HAP-1 (cell line): ENCODE results near the gene MAP3K5.
"Not testable (repeated sequence)": the region's sequence is repeated elsewhere in the genome, so short reads cannot be mapped to it uniquely, and the experiment has no call there.

Source experiments
- DNase-seq, 2 experiments: peaks; one replicate each; pipeline ENCODE4 v3.0.0-alpha.2; 2016 to 2020; ENCODE audit warnings: low spot score in 2 of 2
- H3K27me3 ChIP-seq: fragments of 250-450 bp; sonication (Bioruptor Pico); 2 replicates; pipeline ENCODE4 v1.5.1; 2020; ENCODE audit warnings: low read depth, mild to moderate bottlenecking, moderate library complexity
- H3K36me3 ChIP-seq: fragments of 250-450 bp; sonication (Bioruptor Pico); replicated peaks from 2 replicates; pipeline ENCODE4 v1.5.1; 2020; ENCODE audit warnings: mild to moderate bottlenecking
- H3K4me1 ChIP-seq: fragments of 250-450 bp; sonication (Bioruptor Pico); 2 replicates; pipeline ENCODE4 v1.5.1; 2020; ENCODE audit warnings: mild to moderate bottlenecking
- H3K4me3 ChIP-seq: fragments of 250-450 bp; sonication (Bioruptor Pico); 2 replicates; pipeline ENCODE4 v1.5.1; 2020; ENCODE audit warnings: mild to moderate bottlenecking, moderate library complexity
- H3K9me3 ChIP-seq: fragments of 250-450 bp; sonication (Bioruptor Pico); 2 replicates; pipeline ENCODE4 v1.5.1; 2020; ENCODE audit warnings: mild to moderate bottlenecking, moderate library complexity
- in situ Hi-C: fragments of 300-500 bp; cut with MboI; formaldehyde crosslinking; loops from 3 replicates; pipeline ENCODE4 v1.14.3; 2020; ENCODE audit warnings: low sequenced_read_pairs, inconsistent platforms, mixed read lengths

Gene MAP3K5

DNA sequence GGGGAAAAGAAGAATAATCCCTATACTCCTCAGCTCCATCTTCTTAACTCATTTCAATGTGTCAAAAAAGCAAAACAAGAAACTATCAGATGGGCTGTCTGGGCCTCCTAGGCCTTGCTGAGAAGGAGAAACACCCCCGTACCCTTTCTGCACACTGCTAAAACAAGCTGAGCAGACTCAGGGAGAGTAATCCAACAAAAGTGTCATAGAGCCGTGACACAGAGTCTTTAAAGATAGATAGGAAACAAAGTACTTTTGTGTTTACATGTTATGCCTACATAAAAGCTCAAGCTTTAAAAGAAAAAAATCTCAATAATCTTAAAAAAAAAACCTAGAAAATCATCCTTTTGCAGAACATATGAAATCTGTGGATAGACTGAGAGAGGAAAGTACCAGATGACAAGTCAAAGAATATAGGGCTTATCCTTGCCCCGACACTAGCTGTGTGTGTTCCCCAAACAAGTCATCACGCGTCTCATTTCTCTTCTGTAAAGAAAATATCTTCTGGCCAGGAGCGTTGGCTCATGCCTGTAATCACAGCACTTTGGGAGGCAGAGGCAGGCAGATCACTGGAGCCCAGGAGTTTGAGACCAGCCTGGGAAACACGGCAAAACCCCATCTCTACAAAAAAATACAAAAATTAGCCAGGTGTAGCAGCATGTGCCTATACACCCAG is 81.3 kb downstream of the MAP3K5 start:
- Histone ChIP-seq H3K27me3 (no peaks in the 10 kb centered on the region), H3K36me3 (no peaks in the 10 kb centered on the region; the same call in 1 of the 2 replicates), H3K4me1 (peaks cover 3% of the 10 kb centered on the region), H3K9me3 (no peaks in the 10 kb centered on the region), H3K4me3 (no peak overlapping the region)
- no peak for DNase-seq
- in situ Hi-C loops: no loop called here

DNA sequence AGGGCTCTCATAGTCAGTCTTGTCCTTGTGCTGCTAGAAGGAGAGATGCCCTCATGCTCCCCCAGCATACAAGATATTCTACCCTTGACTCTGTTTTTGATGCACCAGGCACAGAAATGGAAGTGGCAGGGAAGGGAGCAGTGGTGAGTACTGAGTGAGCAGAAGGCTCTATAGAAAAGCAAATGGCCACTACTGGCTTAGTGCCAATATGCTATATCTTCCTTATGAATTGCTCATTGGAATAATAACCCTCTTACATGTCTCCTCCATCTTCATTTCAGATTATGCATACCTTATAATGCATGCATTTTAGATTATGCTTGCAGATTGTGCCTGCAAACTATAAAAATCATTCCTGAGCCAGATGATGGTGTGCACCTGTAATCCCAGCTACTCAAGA is 82.8 kb downstream of the MAP3K5 start:
- no peaks in the 10 kb centered on the region for H3K9me3 ChIP-seq

DNA sequence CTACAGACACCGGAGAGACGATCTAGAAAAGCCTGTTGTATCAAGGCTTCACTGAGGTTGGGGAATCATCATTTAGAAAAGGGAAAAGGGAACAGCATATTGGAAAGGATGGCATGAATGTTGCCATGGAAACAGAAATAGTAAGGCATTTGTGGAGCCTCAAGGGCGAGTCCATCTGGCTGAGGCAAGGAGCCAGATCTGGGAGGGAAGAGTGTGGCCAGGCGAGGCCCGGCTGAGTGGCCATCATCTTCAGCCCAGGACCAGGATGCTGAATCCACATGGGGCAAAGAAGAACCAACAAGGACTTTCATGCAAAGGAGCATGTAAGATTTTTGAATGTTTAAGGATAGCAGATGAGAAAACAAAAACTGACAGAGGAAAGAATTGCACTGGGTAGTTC is 85.8 kb downstream of the MAP3K5 start:
- H3K36me3 ChIP-seq: no peaks in the 10 kb centered on the region
- no peaks in the 10 kb centered on the region for H3K27me3 ChIP-seq
- no peaks in the 10 kb centered on the region for H3K4me1 ChIP-seq
- no peak for DNase-seq
- H3K9me3 ChIP-seq: no peaks in the 10 kb centered on the region
- H3K4me3 ChIP-seq: no peak overlapping the region
- in situ Hi-C loops: no loop called here

More for the DNA sequence above, 82.8 kb downstream of the MAP3K5 start:
- peaks cover 3% of the 10 kb centered on the region for H3K4me1 ChIP-seq
- no peak for DNase-seq
- no peaks in the 10 kb centered on the region; the same call in 1 of the 2 replicates for H3K36me3 ChIP-seq
- H3K4me3 ChIP-seq: no peak overlapping the region
- in situ Hi-C loops: no loop called here
- H3K27me3 ChIP-seq: no peaks in the 10 kb centered on the region

DNA sequence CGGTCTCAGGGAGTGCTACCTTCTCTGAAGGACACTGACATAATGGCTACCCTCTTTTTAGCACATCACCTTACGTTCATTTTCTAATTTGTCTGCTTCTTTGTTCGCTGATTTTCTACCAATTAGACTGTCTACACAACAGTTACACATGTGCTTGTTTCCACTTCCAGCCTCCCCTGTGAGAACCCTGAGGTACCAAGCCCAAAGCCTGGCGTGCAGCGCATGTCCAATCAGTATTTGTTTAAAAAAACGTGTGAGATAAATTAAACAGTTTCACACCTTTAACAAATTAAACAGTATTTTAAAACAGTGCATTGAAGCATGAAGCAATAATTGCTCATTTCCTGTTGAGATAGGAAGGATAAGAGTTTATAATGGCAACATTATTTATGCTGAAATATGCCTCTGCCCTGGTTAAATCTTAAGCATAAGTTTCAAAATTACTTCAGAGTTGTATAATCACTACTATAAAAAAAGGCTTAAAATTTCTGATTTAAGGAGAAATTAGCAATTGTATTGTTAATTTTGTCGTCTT is 88.9 kb downstream of the MAP3K5 start:
- no peak for DNase-seq
- H3K4me3 ChIP-seq: no peak overlapping the region
- no peaks in the 10 kb centered on the region for H3K27me3 ChIP-seq
- no peaks in the 10 kb centered on the region for H3K4me1 ChIP-seq
- in situ Hi-C loops: no loop called here
- H3K9me3 ChIP-seq: no peaks in the 10 kb centered on the region
- H3K36me3 ChIP-seq: no peaks in the 10 kb centered on the region

DNA sequence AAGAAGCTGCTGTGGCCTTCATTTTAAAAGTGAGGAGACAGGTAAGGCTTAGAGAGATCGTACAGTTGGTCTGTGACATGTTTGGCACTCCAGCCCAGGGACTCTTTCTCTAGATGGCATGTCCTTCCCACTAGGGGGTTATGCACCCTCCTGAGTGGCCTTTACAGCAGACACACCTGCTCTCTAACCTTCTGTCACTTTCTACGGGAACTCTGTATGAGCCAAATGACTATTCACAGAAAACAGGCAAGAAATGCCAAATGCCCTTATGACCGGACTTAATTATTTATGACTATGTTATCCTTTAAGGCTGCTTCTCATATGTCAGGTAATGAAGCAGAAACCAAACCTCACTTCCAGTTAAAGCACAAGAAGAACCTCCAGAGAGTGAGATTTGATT is 91.2 kb downstream of the MAP3K5 start:
- Histone ChIP-seq H3K4me3 (no peak overlapping the region), H3K36me3 (no peaks in the 10 kb centered on the region), H3K4me1 (peaks cover 6% of the 10 kb centered on the region), H3K9me3 (no peaks in the 10 kb centered on the region), H3K27me3 (no peaks in the 10 kb centered on the region)
- no peak for DNase-seq
- in situ Hi-C loops: no loop called here

DNA sequence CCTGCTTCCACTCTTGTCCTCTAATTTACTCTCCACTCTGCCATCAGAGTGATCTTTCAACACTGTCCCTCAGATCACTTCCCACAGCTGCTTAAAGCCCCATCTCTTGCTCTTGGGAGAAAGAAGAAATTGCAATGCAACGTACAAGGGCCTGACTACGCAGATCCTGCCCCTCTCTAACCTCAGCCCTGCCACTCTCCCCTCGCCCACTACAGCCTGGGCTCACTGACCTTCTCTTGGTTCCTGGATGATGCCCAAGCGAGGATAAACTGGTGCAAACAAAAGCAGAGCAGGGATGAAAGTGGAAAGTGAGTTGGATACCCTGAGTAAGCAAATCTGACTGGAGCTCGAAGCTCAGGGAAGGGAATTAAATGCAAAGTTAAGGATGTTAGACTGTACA is 92.9 kb downstream of the MAP3K5 start:
- in situ Hi-C loops: no loop called here
- Histone ChIP-seq H3K4me3 (no peak overlapping the region), H3K4me1 (peaks cover 13% of the 10 kb centered on the region), H3K9me3 (no peaks in the 10 kb centered on the region), H3K27me3 (no peaks in the 10 kb centered on the region), H3K36me3 (no peaks in the 10 kb centered on the region)
- DNase-seq: no peak

DNA sequence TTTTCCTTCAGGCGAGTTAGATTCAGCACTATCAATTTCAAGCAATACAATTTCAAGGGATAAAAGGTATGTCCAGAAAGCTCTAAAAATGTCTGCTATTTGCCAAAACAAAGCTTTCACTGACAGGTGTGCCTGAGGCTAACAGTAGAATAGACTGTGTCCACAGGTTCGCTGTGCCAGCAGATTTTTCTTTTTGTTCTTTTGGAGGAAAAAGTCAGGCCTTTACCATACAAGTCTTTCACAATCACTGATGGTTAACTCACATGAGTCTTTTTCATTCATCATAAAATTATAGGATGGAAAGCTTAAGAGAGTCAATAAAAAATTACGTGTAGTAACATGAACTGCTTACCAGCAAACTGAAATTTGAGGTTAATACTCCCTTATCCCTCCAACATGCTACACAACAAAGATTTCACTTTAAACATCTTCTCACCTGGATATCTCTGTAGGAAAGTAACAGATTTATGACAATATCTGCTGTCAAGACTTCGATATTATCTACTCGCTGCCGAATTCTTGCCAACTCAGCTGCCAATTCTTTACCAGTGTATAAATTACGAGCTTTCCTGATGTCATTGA is 95.4 kb downstream of the MAP3K5 start:
- H3K9me3 ChIP-seq: no peaks in the 10 kb centered on the region
- no peaks in the 10 kb centered on the region; the same call in 1 of the 2 replicates for H3K36me3 ChIP-seq
- H3K4me1 ChIP-seq: peaks cover 13% of the 10 kb centered on the region
- in situ Hi-C loops: no loop called here
- no peak for DNase-seq
- H3K27me3 ChIP-seq: no peaks in the 10 kb centered on the region
- H3K4me3 ChIP-seq: no peak overlapping the region

DNA sequence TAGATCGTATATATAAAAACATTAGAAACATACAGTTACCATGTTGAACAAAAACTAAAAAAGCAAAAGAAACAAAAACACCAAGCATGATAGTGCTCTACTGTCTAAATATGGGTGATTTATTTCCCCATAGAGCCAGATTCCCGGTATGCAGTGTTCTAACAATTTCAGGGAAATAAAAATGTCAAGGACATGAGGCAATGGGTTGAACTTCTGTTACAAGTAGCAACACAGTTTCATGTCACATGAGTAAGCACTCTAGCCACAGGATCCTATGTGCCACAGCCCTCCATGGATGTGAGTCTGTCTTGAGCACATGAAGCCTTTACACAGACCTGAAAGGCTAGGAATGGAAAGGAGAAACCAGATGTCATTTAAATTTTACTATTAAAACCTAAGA is 96.0 kb downstream of the MAP3K5 start:
- no peaks in the 10 kb centered on the region; the same call in 1 of the 2 replicates for H3K36me3 ChIP-seq
- H3K27me3 ChIP-seq: no peaks in the 10 kb centered on the region
- H3K4me1 ChIP-seq: peaks cover 13% of the 10 kb centered on the region
- no peaks in the 10 kb centered on the region for H3K9me3 ChIP-seq
- in situ Hi-C loops: no loop called here
- DNase-seq: no peak
- no peak overlapping the region for H3K4me3 ChIP-seq

DNA sequence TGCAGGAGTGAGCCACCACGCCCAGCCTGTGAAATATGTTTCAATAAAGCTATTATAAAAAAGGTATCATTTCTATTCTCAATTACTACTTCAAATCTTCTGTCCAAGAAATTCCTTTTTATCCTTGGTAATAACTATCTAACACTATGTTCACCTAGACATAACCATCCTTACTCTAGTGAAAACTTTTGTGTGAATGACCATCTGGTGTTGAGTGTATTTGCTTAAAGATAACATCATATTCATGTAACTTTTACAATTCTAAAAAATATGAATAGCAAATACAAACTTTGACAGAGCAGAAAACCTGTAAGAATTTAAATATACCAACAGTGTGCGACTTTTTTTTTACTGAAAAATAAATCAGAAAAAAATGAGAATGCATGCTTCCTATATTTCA is 96.9 kb downstream of the MAP3K5 start:
- H3K36me3 ChIP-seq: no peaks in the 10 kb centered on the region; the same call in 1 of the 2 replicates
- in situ Hi-C loops: no loop called here

DNA sequence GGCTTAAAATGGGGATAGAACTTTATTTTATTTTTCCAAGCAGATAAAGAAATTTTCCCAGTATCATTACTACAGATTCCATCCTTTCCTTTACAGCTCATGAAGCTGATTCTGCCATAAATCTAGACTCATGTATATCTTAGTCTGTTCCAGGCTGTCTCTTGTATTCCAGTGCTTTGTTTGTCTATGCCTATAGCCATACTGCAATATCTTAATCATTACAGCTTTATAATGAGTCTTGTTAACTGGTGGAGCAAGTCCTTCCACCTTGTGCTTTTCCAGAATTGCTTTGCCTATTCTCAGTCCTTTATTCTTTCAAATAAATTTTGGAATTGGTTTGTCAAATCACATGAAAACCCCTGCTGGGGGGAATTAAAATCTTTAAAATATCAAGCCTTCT is 99.2 kb downstream of the MAP3K5 start:
- Histone ChIP-seq H3K27me3 (no peaks in the 10 kb centered on the region), H3K4me1 (peaks cover 17% of the 10 kb centered on the region), H3K4me3 (no peak overlapping the region), H3K36me3 (no peaks in the 10 kb centered on the region; the same call in 1 of the 2 replicates), H3K9me3 (no peaks in the 10 kb centered on the region)
- in situ Hi-C loops: no loop called here
- no peak for DNase-seq

More for the DNA sequence above, 96.9 kb downstream of the MAP3K5 start:
- Histone ChIP-seq H3K9me3 (no peaks in the 10 kb centered on the region), H3K4me3 (no peak overlapping the region), H3K27me3 (no peaks in the 10 kb centered on the region), H3K4me1 (peaks cover 13% of the 10 kb centered on the region)
- no peak for DNase-seq

DNA sequence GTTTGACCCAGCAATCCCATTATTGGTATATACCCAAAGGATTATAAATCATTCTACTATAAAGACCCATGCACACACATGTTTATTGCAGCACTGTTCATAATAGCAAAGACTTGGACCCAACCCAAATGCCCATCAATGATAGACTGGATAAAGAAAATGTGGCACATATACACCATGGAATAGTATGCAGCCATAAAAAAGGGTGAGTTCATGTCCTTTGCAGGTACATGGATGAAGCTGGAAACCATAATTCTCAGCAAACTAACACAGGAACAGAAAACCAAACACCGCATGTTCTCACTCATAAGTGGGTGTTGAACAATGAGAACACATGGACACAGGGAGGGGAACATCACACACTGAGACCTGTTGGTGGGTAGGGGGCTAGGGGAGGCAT is 104.4 kb downstream of the MAP3K5 start:
- in situ Hi-C loops, H3K4me1 ChIP-seq, DNase-seq, H3K36me3 ChIP-seq, H3K4me3 ChIP-seq, H3K9me3 ChIP-seq, H3K27me3 ChIP-seq: not testable (repeated sequence)

DNA sequence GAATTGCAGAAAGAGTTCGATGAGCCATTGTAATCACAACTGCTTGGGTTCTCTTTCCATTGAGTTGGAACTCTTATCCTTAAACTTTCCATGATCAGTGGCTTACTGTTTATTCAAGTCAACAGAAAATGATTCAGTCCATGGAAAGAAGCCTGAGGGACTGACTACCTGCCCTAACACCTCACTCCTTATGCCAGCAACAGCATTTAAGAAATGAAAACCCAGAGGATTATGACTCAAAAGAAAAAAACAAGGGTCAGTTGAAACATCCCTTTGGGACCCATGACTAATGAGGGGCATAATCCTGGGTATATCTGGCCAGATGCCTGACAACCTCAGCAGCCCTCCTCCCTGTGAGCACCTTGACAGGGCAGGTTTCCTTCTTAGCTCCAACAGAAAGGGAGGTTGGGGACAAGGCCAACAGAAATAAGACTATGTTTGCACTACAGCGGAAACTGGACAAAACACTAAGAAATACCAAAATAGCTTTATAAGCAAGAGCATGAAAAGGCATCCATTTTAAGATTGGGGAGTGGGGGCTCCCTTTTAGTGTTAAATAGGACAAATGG is 106.7 kb downstream of the MAP3K5 start:
- Histone ChIP-seq H3K4me3 (no peak overlapping the region), H3K36me3 (no peaks in the 10 kb centered on the region; the same call in 1 of the 2 replicates), H3K9me3 (no peaks in the 10 kb centered on the region), H3K27me3 (no peaks in the 10 kb centered on the region), H3K4me1 (peaks cover 10% of the 10 kb centered on the region)
- in situ Hi-C loops: no loop called here
- DNase-seq: no peak

DNA sequence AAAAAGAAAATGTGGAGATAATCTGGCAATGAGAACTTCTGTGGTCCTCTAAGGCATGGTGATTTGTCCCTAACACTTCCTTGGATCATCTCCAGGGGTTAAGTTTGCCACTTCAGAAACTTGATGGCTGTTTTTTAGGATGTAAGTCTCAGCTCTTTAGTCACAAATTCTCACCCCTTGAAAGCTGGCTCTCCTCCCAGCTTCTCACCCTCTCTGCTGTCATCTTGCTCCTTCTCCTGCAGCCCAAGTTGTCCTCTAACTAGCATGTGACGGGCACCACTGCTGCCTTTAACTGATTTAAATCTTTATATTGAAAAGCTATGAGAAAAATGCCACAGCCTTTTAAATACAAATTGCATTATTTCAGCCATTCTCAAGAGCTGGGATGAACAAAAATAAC is 107.8 kb downstream of the MAP3K5 start:
- Histone ChIP-seq H3K9me3 (no peaks in the 10 kb centered on the region), H3K4me1 (peaks cover 10% of the 10 kb centered on the region), H3K36me3 (no peaks in the 10 kb centered on the region; the same call in 1 of the 2 replicates), H3K27me3 (no peaks in the 10 kb centered on the region), H3K4me3 (no peak overlapping the region)
- in situ Hi-C loops: no loop called here
- no peak for DNase-seq
